HPDE6-E6E7 (cell line): ENCODE data around the gene KLHDC7B.

Experiments
- DNase-seq: peaks from one replicate; pipeline ENCODE4 v3.0.0; 2011; ENCODE audit warnings: missing footprints; ENCODE audit errors: extremely low spot score

Gene KLHDC7B

DNA sequence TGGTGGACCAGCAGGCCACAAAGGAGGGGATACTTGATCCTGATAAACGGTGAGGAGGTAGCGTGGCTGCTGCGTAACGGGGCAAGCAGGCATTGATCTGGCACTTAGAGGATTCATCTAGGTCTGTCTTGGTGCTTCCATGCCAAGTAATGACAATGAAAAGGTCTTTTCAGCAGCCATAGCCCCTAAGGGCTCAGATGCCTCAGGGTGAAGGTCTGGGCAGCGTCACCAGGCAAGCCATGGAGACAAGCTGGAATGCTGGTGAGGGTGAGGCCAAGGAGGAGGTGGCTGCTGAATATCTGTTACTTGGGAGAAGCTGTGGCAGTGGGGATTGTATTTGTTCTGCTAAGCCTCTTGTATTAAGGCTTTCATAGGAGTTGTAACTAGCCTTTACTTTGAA is 41.7 kb downstream of the KLHDC7B start:
- no peak for DNase-seq

GRCh38 chr22:50595189-50595588 is 49.5 kb downstream of the KLHDC7B start:
- no peak for DNase-seq

GRCh38 chr22:50597097-50597496 is 51.4 kb downstream of the KLHDC7B start:
- no peak for DNase-seq

- DNase-seq: no peak
Measured at GRCh38 chr22:50599816-50600455, 54.2 kb downstream of the KLHDC7B start.

GRCh38 chr22:50600538-50600937 is 54.8 kb downstream of the KLHDC7B start, which contains the start of gene MAPK8IP2:
TSS of gene MAPK8IP2 (plus strand) at chr22:50600793. CDS start at chr22:50600819, 26 bp downstream.
- DNase-seq: no peak
